H9 (cell line): ENCODE measurements around the gene LEFTY2. TPM values are rescaled to one million over a fixed set of nuclear protein-coding genes. Genes with fewer than 3 reads are reported as not detected.
A peak's percentile ranks its signal among the peaks of the same experiment; 100 is the strongest.

Experiments used
- DNase-seq: peaks from one replicate; pipeline ENCODE4 v3.0.0-alpha.2; 2017
- H2AFZ ChIP-seq: one replicate; pipeline ENCODE4 v1.6.1; 2013; ENCODE audit warnings: mild to moderate bottlenecking, low read length, control low read depth, moderate library complexity
- H2AK5ac ChIP-seq: 2 replicates; pipeline ENCODE4 v1.6.1; 2013; ENCODE audit warnings: low read length, control low read depth, mixed read lengths; ENCODE audit not compliant: insufficient read length
- H2BK120ac ChIP-seq: one replicate; pipeline ENCODE4 v1.6.1; 2013; ENCODE audit warnings: low read depth, mild to moderate bottlenecking, low read length, control low read depth, inconsistent platforms; ENCODE audit not compliant: poor library complexity, severe bottlenecking
- H2BK12ac ChIP-seq: 2 replicates; pipeline ENCODE4 v1.6.1; 2013; ENCODE audit warnings: low read length, control low read depth, mixed read lengths, low read depth; ENCODE audit not compliant: insufficient read length
- H2BK15ac ChIP-seq: 2 replicates; pipeline ENCODE4 v1.6.1; 2013; ENCODE audit warnings: low read depth, low read length, control low read depth
- H2BK20ac ChIP-seq: one replicate; pipeline ENCODE4 v1.6.1; 2013; ENCODE audit warnings: low read depth, mild to moderate bottlenecking, low read length, control low read depth, inconsistent platforms; ENCODE audit not compliant: poor library complexity, severe bottlenecking
- H2BK5ac ChIP-seq: 2 replicates; pipeline ENCODE4 v1.6.1; 2013; ENCODE audit warnings: low read length, control low read depth, mixed read lengths; ENCODE audit not compliant: insufficient read length
- H3K14ac ChIP-seq: 2 replicates; pipeline ENCODE4 v1.6.1; 2013; ENCODE audit warnings: low read length, control low read depth; ENCODE audit not compliant: insufficient read depth
- H3K18ac ChIP-seq: 2 replicates; pipeline ENCODE4 v1.6.1; 2013; ENCODE audit warnings: low read depth, mild to moderate bottlenecking, mixed read lengths, low read length, control low read depth; ENCODE audit not compliant: insufficient read length
- H3K23ac ChIP-seq: 2 replicates; pipeline ENCODE4 v1.6.1; 2013; ENCODE audit warnings: low read length, control low read depth, mixed read lengths, low read depth; ENCODE audit not compliant: insufficient read length
- H3K23me2 ChIP-seq: 2 replicates; pipeline ENCODE4 v1.6.1; 2013; ENCODE audit warnings: low read depth, mild to moderate bottlenecking, mixed read lengths, low read length, control low read depth; ENCODE audit not compliant: insufficient read length, poor library complexity, severe bottlenecking
- H3K27ac ChIP-seq: 2 replicates; pipeline ENCODE4 v1.5.1; 2013; ENCODE audit warnings: low read length, control low read depth, mixed read lengths, low read depth; ENCODE audit not compliant: insufficient read length
- H3K27me3 ChIP-seq: 2 replicates; pipeline ENCODE4 v1.6.1; 2013; ENCODE audit warnings: low read length, control low read depth, inconsistent platforms; ENCODE audit not compliant: insufficient read depth
- H3K4ac ChIP-seq: 2 replicates; pipeline ENCODE4 v1.6.1; 2013; ENCODE audit warnings: low read depth, mild to moderate bottlenecking, control low read depth, inconsistent platforms, low read length, moderate library complexity
- H3K4me1 ChIP-seq: 2 replicates; pipeline ENCODE4 v1.6.1; 2013; ENCODE audit warnings: low read length, control low read depth, inconsistent platforms; ENCODE audit not compliant: insufficient read depth
- H3K4me2 ChIP-seq: 2 replicates; pipeline ENCODE4 v1.6.1; 2013; ENCODE audit warnings: low read length, control low read depth, mixed read lengths; ENCODE audit not compliant: insufficient read length, insufficient read depth
- H3K56ac ChIP-seq: 2 replicates; pipeline ENCODE4 v1.6.1; 2013; ENCODE audit warnings: low read depth, mild to moderate bottlenecking, mixed read lengths, low read length, control low read depth; ENCODE audit not compliant: insufficient read length
- H3K79me1 ChIP-seq: 2 replicates; pipeline ENCODE4 v1.6.1; 2013; ENCODE audit warnings: low read depth, mild to moderate bottlenecking, moderate library complexity, low read length, control low read depth, inconsistent platforms; ENCODE audit not compliant: insufficient read depth, poor library complexity, severe bottlenecking
- H3K79me2 ChIP-seq: 2 replicates; pipeline ENCODE4 v1.6.1; 2013; ENCODE audit warnings: low read length, control low read depth, inconsistent platforms; ENCODE audit not compliant: insufficient read depth
- H3K9ac ChIP-seq: 2 replicates; pipeline ENCODE4 v1.6.1; 2013; ENCODE audit warnings: low read length, control low read depth, mixed read lengths; ENCODE audit not compliant: insufficient read length; ENCODE audit errors: extremely low read depth
- H3K9me3 ChIP-seq: one replicate; pipeline ENCODE4 v1.6.1; 2013; ENCODE audit warnings: low read depth, low read length, inconsistent platforms; ENCODE audit not compliant: control insufficient read depth
- H3T11ph ChIP-seq: one replicate; pipeline ENCODE4 v1.6.1; 2013; ENCODE audit warnings: mild to moderate bottlenecking, low read length, control low read depth, inconsistent platforms
- H4K20me1 ChIP-seq: one replicate; pipeline ENCODE4 v1.6.1; 2013; ENCODE audit not compliant: control insufficient read depth, insufficient read length, insufficient read depth
- H4K5ac ChIP-seq: 2 replicates; pipeline ENCODE4 v1.6.1; 2013; ENCODE audit warnings: low read depth, mild to moderate bottlenecking, mixed read lengths, low read length, control low read depth; ENCODE audit not compliant: insufficient read length
- H4K8ac ChIP-seq: replicated peaks from 2 replicates; pipeline ENCODE4 v1.6.1; 2013; ENCODE audit warnings: low read length, control low read depth, mixed read lengths, low read depth; ENCODE audit not compliant: insufficient read length
- H4K91ac ChIP-seq: 2 replicates; pipeline ENCODE4 v1.6.1; 2013; ENCODE audit warnings: low read depth, mild to moderate bottlenecking, moderate library complexity, mixed read lengths, low read length, control low read depth; ENCODE audit not compliant: insufficient read length
- H3K27ac Mint-ChIP-seq, 3 experiments: 2 replicates in 2 of 3; 3 replicates in 1 of 3; pipeline ENCODE4 v1.8.0; 2020 to 2021; ENCODE audit warnings: mixed read lengths in 3 of 3, mild to moderate bottlenecking in 1 of 3, moderate library complexity in 1 of 3
- H3K27me3 Mint-ChIP-seq: 2 replicates; pipeline ENCODE4 v1.8.0; 2021; ENCODE audit warnings: low read depth, mild to moderate bottlenecking, moderate library complexity, mixed read lengths
- H3K36me3 Mint-ChIP-seq, 3 experiments: 2 replicates in 2 of 3; 3 replicates in 1 of 3; pipeline ENCODE4 v1.8.0; 2020 to 2021; ENCODE audit warnings: low read depth in 3 of 3, mixed read lengths in 3 of 3; ENCODE audit not compliant: insufficient read depth in 1 of 3
- H3K4me1 Mint-ChIP-seq, 2 experiments: 2 replicates each; pipeline ENCODE4 v1.8.0; 2020; ENCODE audit warnings: mixed read lengths in 2 of 2
- H3K4me3 Mint-ChIP-seq, 2 experiments: 2 replicates in 1 of 2; 3 replicates in 1 of 2; pipeline ENCODE4 v1.8.0; 2020 to 2021; ENCODE audit warnings: mild to moderate bottlenecking in 2 of 2, mixed read lengths in 2 of 2, moderate library complexity in 1 of 2
- H3K9me3 Mint-ChIP-seq, 2 experiments: 2 replicates in 1 of 2; 3 replicates in 1 of 2; pipeline ENCODE4 v1.8.0; 2020; ENCODE audit warnings: mild to moderate bottlenecking in 2 of 2, mixed read lengths in 2 of 2, moderate library complexity in 1 of 2
- WGBS: extraction: QIAGEN DNeasy Blood & Tissue Kit; methylation state at CpG from one replicate; pipeline ENCODE4 v1.1.7; 2013; ENCODE audit warnings: missing lambda C conversion rate, low lambda C conversion rate, mixed read lengths; ENCODE audit not compliant: insufficient read length; ENCODE audit errors: extremely low coverage; 5-methylcytosine and 5-hydroxymethylcytosine counted together
- total RNA-seq: library from RNA; stranded (reverse); gene quantifications from 2 replicates; pipeline ENCODE4 v1.2.1, GENCODE V29; 2021
- TF ChIP-seq, protein P1 (sequence below): fragments of 200-600 bp; sonication (generic); conservative IDR thresholded peaks from 3 replicates; pipeline ENCODE4 v1.8.0; 2021; ENCODE audit warnings: antibody characterized with exemption, mild to moderate bottlenecking

Gene LEFTY2
- total RNA-seq, 1 experiment from 2014 or later = 16.3 TPM

DNA sequence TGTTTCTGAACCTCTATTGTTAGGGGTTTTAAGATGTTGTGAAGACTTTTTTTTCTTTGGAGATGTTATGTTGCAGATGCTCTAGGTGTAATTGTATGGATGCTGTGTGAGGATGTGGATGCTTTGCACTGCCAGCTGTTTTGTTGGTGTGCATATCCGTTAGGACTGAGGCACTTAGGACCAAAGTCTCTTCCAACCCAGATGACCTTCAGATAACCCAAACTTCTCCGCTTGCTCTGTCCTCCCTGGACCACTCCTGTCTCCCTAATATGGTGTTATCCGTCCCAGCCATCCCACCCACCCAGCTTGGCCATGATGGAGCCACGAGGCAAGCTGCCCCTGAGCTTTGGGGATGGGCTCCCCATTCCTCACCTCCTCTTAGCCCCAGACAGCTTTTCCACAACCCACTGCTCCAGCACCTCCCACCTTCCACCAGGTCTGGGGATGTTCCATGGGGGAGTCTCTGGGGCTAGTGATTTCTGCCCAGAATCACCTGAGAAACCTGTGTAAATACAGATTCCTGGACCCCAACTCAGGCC lies 5.1 kb upstream of the LEFTY2 start:
- Histone ChIP-seq H3K79me1 (no peaks in the 10 kb centered on the region), H3K4me1 (peaks cover 28% of the 10 kb centered on the region; the same call in 1 of the 2 replicates), H4K5ac (no peak overlapping the region), H2BK15ac (no peak overlapping the region), H3K79me2 (no peaks in the 10 kb centered on the region), H2BK120ac (no peak overlapping the region), H4K20me1 (no peaks in the 10 kb centered on the region), H4K8ac (no peak overlapping the region), H2AK5ac (no peak overlapping the region), H3K9me3 (no peaks in the 10 kb centered on the region), H3K14ac (no peak overlapping the region; the same call in 1 of the 2 replicates), H3K23me2 (no peaks in the 10 kb centered on the region), H3K4me2 (peak overlapping the region; percentile 8), H3T11ph (no peak overlapping the region), H3K23ac (no peak overlapping the region), H3K27me3 (no peaks in the 10 kb centered on the region; the same call in 1 of the 2 replicates), H2AFZ (no peak overlapping the region), H3K27ac (peak overlapping the region; percentile 64), H2BK20ac (no peak overlapping the region), H2BK5ac (no peak overlapping the region), H2BK12ac (peak overlapping the region; percentile 51), H3K4ac (no peak overlapping the region), H3K9ac (no peak overlapping the region), H3K56ac (no peak overlapping the region), H4K91ac (no peak overlapping the region), H3K18ac (no peak overlapping the region)
- peak; percentile 43 for DNase-seq
- Mint-ChIP-seq H3K27ac (peak overlapping the region; percentile 23 to 97 (median 55); a peak in 5 of 7 replicates), H3K9me3 (no peaks in the 10 kb centered on the region; a peak in 2 of 5 replicates), H3K4me1 (peaks cover 64 to 72% of the 10 kb centered on the region in 2 experiments), H3K27me3 (peaks cover 10% of the 10 kb centered on the region), H3K4me3 (peak overlapping the region in 1 of 2 experiments; percentile 63; a peak in 2 of 5 replicates), H3K36me3 (no peaks in the 10 kb centered on the region)
- no CpG with 5 or more reads among the region's 4 CpGs for WGBS
- TF ChIP-seq, protein P1, sequence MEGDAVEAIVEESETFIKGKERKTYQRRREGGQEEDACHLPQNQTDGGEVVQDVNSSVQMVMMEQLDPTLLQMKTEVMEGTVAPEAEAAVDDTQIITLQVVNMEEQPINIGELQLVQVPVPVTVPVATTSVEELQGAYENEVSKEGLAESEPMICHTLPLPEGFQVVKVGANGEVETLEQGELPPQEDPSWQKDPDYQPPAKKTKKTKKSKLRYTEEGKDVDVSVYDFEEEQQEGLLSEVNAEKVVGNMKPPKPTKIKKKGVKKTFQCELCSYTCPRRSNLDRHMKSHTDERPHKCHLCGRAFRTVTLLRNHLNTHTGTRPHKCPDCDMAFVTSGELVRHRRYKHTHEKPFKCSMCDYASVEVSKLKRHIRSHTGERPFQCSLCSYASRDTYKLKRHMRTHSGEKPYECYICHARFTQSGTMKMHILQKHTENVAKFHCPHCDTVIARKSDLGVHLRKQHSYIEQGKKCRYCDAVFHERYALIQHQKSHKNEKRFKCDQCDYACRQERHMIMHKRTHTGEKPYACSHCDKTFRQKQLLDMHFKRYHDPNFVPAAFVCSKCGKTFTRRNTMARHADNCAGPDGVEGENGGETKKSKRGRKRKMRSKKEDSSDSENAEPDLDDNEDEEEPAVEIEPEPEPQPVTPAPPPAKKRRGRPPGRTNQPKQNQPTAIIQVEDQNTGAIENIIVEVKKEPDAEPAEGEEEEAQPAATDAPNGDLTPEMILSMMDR = no peak
